HT-29 (cell line): ENCODE measurements around the gene ABHD17B. TPM values are rescaled to one million over a fixed set of nuclear protein-coding genes. Genes with fewer than 3 reads are reported as not detected.

ENCODE experiments used
- DNase-seq: peaks from one replicate; pipeline ENCODE4 v3.0.0-alpha.2; 2015; ENCODE audit warnings: low spot score
- total RNA-seq: library from RNA; depleted of rRNA; stranded (reverse); fragments of >200 nt; shearing (Covaris generic); gene quantifications from 2 replicates; pipeline ENCODE4 v1.2.3, GENCODE V29; 2014

Gene ABHD17B
- total RNA-seq, 1 experiment from 2014 or later = 21.8 TPM

DNA sequence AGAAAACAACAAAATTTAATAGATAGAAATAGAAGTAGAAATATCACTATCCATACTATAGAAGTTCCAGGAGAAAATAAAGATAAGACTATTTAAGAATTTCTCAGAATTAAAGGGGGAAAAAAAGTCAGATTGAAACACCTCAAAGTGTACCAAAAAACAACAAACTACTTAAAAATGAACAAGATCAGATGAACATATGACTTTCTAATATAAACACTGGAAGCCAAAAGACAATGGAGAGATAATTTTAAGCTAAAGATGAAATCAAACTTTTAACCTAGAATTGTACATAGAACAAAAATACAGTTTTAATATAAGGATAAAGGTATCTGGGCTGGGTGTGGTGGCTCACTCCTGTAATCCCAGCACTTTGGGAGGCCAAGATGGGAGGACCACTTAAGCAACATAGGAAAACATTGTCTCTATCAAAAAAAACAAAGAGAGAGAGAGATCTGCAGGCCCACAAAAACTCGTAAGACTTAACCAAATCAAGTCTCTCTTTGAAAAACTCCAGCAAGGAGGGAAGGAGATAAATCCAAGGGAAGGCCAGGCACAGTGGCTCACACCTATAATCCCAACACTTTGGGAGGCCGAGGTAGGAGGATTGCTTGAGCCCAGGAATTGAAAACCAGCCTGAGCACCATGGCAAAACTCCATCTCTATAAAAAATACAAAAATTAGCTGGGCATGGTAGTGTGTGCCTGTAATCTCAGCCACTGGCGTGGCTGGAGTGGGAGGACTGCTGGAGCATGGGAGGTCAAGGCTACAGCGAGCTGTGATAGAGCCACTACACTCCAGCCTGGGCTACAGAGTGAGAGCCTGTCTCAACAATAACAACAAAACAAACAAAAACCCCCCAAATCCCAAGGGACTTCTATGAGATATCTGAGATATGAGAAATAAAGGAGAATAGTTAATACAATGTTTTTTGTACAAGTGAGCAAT is 32.4 kb downstream of the ABHD17B start:
- DNase-seq = no peak

DNA sequence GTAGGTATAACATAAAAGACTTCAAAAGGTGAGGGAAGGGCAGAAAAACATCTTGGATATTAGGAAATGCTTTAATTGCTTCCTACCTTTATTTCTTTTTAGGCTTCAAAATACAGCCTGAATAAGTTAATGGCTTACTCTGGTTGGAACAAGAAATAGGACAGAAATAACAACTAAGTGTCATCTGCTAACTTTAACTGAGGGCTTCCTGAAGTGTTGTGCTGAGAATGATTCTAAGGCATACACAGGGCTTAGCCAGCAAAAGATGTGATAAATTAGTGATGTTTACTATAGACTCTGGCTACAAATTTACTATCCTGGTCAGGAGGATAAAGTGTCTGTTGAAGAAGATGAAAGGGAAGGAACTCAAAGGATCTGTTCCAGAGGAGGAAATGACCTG is 34.2 kb downstream of the ABHD17B start:
- DNase-seq = no peak

DNA sequence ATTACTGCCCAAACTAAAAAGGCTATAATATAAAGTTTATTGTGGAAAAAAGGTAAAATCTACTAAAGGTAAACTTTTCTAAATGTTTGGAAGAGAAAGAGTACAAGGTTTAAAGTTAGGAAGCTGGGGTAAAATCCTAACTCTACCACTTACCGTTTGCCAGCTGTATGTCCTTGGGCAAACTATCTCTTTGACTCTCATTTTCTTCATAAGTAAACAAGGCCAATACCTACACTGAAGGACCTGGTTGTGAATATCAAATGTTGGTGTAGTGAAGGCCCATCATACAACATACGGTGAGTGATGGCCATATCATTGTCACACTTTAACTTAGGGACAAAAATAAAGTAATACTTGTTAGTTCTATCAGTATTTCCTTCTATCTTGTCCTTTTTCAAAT is 34.9 kb downstream of the ABHD17B start:
- DNase-seq = no peak

DNA sequence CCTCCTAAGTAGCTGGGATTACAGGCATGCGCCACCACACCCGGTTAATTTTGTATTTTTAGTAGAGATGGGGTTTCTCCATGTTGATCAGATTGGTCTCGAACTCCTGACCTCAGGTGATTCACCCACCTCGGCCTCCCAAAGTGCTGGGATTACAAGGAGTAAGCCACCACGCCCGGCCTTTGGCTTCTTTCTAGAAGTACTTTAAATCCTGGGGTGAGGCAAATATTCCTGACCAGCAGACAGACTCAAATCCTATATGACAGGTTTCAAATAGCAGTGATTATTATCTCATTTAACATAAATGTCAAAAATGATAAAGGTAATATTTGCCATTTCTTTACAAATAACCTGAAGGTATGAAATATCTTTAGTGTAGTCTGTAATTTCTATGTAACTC is 35.6 kb downstream of the ABHD17B start:
- no peak for DNase-seq

DNA sequence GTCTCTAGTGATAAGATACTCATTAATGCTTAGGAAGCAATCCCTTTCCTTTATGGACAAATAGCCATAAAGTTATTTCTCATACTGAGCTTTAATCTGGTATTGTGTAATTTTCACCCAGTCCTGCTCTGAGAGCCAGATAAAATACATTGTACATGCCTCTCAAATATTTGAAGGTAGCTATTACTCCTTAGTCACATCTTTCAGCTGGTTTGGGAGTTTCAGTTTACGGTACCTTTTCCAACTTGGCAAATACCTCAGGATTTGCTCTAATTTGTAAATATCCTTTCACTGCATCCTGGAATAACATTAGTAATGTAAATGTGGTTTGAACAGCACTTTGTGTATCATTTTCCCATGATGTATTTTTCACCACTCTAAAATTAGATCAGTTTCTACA is 47.4 kb downstream of the ABHD17B start:
- no peak for DNase-seq

DNA sequence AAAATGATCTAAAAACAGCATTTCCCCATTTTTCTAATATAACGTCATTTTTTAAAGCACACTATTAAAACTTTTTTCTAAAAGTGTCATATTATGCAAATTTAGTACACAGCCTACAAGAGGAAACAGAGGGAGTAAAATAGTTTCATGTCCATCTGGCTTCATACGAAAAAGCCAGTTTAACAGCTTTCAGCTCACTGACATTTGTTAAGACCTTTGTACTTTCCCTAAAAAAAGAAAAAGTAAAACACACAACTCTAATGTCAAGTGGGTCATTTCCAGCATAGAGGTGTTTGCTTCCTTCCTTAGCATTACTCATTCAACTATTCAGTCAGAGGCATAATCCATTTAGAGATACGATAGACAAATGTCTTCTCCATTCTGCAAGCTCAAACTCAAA is 49.4 kb downstream of the ABHD17B start:
- DNase-seq = no peak

DNA sequence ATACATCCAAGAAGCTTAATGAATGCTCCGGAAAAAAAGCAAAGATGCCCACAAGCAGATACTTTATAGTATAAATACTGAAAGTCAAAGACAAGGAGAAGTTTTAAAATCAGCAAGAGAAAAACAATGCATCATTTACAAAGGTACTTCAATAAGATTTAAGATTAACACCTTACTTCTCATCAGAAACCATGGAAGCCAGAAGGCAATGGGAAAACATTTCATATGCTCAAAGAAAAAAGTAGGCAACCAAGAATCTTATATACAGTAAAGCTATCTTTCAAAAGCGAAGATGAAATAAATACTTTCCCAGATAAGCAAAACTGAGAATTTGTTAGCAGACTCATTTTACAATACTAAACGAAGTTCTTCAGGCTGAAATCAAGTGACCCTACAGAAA is 51.1 kb downstream of the ABHD17B start:
- DNase-seq = no peak

DNA sequence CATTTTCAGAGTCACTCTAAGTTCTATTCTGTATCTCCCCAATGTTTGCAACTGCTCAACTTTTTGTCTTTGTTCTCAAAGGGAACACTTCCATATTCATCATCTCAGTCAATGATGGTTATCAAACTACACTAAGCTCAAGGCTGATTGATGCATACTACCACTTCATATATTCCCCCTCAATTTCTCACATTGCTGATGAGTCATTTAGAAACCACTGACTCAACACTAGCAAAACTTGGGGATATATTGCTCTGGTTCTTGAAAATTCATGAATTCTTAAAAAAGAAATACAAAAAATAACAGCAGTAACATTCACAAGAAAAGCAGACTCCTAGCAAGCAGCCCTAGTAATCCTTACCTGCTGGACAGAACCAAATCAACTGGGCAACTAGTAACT is 52.2 kb downstream of the ABHD17B start:
- no peak for DNase-seq

DNA sequence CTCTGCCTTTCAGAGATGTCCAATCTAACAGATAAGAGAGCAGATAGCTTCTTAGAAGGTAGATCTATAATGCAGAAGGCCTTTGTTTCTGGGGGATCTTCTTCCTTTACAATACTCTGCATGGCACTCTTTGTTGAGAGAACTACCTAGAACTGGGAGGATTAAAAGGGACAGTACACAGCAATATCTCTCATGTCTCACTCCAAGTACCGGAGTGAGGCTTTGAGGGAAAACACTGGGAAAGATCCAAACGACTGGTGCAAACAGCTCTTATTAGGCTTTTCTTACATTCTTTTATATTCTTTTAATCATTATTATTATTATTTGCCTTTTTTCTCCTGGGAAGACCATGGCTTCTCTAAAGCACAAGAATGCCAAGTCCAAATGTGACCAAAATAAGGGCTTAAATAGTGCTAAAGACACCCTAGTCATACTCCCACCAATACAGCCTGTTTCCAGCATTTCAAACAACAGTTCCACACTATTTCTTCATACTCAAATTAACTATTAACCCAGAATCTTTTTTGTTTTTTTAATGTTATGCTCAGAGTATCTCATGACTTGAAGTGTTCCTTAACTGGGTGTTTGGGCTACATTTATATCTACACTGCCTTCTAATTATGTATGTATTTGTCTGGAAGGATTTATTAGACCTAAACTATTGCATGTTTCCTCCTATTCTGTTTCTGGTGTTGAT is 52.7 kb downstream of the ABHD17B start:
- no peak for DNase-seq

DNA sequence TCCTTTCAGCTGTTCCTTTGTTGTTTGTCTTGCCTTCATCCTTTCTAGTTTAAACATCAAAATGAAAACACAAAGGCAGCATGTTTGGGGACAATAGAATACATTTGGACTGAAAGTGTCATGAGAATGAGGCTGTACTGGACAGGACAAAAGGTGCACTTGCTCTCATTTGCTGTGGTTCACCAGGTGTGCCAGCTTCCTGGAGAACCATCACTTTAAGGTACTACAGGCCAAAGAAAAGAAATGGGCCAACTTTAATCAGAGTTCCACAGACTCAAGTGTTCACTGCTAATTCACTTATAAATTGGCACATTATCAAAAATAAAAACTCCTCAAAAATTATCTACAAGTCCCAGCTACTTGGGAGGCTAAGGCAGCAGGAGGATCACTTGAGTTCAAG is 53.8 kb downstream of the ABHD17B start:
- DNase-seq = no peak

DNA sequence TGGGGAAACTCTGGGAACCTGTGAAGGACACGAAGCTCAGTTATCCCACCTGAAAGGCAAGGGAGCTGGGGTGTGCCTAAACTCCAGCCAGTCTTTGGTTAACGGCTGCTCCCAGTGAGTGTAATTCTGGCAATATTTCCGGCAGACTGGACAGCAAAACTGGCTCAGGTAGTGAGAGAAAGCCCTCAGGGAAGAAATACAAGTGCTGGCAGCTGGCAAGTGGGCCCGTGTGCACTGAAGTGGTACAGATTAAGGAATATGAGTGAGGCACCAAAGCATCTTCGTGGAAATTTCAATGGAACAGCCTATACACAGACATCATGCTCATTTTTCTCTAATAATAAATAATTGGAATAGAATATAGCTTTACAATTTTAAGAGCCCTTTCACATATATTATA is 56.2 kb downstream of the ABHD17B start:
- no peak for DNase-seq

DNA sequence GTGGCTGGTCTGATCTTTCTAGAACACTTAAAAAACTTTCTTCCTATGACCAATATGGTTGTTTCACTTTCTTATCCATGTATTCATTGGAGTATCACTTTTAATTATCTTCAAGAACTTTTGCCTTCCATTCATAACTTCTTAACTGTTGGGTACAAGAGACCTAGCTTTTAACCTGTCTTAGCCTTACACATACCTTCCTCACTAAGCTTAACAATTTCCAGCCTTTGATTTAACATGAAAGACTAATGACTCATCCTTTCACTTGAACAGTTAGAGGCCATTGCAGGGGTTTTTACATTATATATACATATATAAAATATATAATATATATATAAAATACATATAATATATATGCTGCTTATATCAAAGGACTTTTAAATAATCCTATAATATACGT is 57.9 kb downstream of the ABHD17B start:
- no peak for DNase-seq

DNA sequence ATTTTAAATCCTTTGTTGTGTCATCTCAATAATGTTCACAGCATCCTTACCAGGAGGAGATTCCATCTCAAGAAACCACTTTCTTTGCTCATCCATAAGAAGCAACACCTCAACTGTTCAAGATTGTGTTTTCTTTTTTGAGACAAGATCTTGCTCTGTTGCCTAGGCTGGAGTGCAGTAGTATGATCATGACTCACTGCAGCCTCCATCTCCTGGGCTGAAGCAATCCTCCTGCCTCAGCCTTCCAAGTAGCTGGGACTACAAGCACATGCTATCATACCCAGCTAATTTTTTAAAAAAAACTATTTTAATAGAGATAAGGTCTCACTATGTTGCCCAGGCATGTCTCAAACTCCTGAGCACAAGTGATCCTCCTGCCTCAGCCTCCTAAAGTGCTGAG is 60.0 kb downstream of the ABHD17B start:
- DNase-seq = no peak

DNA sequence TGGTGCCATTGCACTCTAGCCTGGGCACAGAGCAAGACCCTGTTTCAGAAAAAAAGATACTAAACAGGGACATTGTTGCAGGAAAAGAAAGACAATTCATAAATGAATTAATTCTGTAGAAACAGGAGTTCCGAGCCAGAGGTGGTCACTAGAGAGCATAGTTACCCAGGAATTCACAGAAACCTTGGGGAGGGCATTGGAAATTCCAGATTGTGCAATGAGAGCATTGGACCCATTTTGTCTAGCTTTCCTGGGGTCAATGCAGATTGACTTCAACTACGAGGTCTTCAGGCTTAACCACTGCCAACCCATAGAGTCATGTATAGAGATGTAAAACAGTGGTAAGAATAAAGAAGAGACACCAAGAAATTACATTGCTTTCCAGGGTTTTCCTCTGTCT is 63.1 kb downstream of the ABHD17B start:
- no peak for DNase-seq

DNA sequence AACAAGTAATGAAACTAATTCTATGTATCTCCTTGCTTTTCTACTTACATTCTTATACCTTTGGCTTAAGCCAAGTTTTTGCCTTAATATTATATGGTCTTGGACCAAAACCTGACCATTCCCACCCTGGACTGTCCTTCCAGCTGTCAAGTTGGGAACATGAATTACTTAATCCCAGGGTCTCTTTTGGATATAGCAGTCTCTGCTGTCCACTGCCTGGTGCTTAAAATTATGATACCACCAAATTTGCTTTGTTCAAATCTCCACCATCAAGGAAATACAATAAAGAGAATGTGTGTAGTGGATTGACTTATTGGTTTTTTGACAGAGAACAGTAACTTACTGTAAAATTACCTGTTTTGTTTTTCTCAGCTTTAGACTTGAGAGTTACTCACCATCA is 66.2 kb downstream of the ABHD17B start:
- no peak for DNase-seq

DNA sequence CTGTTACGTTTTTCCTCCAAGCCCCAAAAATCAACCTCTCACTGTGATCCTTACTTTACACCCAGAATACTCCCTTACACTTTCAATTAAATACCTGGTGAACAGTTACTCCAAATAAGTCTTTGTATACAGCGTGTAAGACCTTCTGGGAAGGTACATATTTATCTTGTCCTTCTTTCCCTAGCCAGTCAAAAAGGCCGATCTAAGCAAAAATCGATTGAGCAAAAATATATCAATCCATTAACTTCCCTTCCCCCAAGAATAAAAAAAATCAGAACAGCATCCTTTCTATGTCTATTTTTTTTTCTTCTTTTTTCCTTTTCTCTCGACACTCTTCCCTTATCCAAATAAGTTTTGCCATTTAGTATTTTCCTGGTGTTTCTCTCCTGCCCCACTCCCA is 71.3 kb downstream of the ABHD17B start:
- DNase-seq = no peak

DNA sequence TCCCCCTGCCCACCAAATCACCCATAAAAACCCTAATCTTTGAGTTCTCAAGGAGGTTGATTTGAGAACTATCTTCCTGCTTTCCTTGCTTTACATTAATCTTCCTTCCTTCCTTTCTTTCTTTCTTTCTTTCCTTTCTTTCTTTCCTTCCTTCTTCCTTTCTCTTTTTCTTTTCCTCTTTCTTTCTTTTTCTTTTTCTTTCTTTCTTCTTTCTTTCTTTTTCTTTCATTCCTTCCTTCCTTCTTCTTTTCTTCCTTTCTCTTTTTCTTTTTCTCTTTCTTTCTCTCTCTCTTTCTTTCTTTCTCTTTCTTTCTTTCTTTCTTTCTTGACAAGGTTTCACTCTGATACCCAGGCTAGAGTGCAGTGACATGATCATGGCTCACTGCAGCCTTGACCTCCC is 75.4 kb downstream of the ABHD17B start:
- DNase-seq = no peak

DNA sequence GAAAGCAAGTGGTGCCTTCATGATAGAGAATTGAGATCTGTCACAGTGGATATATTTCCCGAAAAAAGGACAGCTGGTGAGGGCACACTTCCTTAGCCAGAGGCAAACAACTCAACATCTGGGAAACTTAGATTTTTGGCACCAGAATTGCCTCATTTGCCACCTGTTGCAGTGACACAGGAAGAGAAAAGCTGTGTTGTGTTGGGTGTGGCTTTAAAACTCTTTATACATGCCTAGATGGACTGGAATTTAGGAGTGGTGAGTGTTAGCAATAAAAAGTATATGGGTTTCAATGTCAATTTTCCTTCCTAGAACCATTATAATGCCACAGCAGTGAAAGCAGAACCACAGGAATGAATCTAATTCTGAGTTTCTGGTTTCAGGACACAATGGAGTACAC is 80.1 kb downstream of the ABHD17B start:
- DNase-seq = no peak

DNA sequence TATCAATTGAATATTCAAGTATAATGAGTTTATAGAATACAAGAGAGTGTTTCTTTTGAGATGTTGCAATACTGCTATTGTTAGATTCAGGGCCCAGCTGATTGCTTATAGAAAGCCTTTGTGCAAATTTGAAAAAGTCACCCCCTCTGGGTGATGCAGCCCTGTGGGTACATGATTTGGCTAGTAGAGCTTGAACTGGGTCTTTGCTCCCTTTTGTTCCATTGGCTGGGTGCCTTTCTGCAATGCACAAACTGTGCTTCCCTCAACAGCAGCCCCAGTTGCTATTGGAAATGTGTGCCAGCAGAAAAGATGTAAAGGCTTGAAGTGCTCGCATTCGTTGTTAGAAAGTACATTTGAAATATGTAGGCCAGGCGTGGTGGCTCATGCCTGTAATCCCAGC is 80.8 kb downstream of the ABHD17B start:
- no peak for DNase-seq

DNA sequence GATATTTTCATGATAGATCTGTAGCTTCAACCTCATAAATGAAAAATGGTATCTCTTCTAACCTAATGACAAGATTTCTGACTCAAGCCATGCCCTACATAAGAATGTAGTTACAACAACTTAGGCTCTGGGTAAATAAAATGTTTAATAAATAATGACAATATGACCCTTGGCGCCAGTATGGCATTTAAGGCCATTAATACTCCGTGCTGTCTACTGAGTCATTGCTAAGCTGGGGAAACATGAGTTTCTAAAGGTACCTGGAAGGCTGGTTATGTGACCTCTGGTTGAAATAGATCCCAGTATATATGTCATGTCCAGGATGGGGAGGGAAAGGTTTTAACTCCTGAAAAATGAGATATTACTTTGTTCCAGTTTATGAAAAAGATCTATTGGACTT is 84.7 kb downstream of the ABHD17B start:
- no peak for DNase-seq

DNA sequence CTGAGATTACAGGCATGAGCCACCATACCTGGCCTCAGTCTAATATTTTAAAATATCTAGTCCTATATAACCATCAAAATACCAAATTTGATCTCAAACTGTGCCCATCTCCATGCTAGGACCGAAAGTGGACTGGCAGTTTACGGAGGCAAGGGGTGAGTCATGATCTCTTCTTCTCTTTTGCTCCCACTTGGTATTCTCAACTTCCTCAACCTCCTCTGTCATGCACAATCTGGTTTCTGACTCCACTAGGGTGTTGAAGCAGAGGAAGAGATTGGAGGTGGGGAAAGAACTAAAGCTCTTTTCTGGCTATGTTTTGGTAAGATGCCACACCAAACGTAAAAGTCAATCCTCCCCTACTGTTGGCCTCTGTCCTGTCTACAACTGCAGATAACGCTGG is 86.7 kb downstream of the ABHD17B start:
- DNase-seq = no peak

DNA sequence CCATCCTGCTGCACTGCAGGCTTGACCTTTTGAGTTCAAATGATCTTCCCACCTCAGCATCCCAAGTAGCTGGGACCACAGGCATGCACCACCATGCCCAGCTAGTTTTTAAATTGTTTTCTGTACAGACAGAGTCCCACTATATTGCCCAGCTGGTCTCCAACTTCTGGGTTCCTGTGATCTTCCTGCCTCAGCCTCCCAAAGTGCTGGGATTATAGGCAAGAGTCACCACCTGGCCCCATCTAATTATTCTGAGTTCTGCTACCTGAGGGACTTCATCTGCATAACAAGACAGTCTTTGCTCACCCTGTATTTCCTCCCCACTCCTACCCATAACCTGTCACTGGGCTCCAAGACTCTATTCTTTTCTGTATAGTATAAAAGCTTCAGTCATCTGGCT is 88.1 kb downstream of the ABHD17B start:
- no peak for DNase-seq

DNA sequence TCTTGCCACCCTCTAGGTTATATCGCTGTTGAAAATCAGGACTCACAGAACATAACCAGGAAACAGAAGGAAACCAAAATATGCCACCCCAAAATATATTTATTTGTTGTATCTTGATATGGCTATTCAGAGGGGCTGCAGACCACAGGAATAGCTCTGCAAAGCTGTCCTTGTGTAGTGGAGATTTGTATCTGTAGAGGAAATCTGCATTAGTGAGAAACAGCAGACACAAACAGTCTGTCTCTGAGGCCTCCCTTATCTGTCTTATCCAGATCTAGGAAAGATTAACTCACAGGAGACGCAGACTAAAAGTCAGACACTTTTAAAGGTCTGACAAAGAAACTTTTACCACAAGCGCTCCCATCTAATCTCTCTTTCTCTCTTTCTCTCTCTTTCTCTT is 88.5 kb downstream of the ABHD17B start:
- no peak for DNase-seq
